ENCODE results near the gene PPP3CA. TPM values are rescaled to one million over a fixed set of nuclear protein-coding genes. Genes with fewer than 3 reads are reported as not detected.

PPP3CA gene
- total and polyA plus RNA-seq, 2 experiments from 2014 or later = 27.0 to 45.2 TPM

GRCh38 chr4:101237773-101238172 lies 109.6 kb downstream of the PPP3CA start:
- no peak overlapping the region for H3K27ac ChIP-seq (ENCODE audit: low read depth)
- no peak overlapping the region for H2AFZ ChIP-seq
- no peaks in the 10 kb centered on the region; the same call in 1 of the 2 replicates for H3K4me1 ChIP-seq (ENCODE audit: insufficient read depth)
- H3K4me3 ChIP-seq = no peak overlapping the region
- Mint-ChIP-seq H3K4me3 (no peak overlapping the region), H3K27me3 (ENCODE audit: insufficient read depth, low read depth, poor library complexity) (no peaks in the 10 kb centered on the region), H3K36me3 (ENCODE audit: low read depth) (no peaks in the 10 kb centered on the region), H3K9me3 (no peaks in the 10 kb centered on the region), H3K27ac (peak overlapping the region; percentile 66), H3K4me1 (peaks cover 46% of the 10 kb centered on the region)
- ATAC-seq (peak; percentile 36; the same call in 2 of the 3 replicates), DNase-seq (ENCODE audit: low spot score) (no peak)
- no peaks in the 10 kb centered on the region for H3K27me3 ChIP-seq (ENCODE audit: insufficient read depth)
- no peaks in the 10 kb centered on the region for H3K9me2 ChIP-seq (ENCODE audit: insufficient read depth)
- H3K79me2 ChIP-seq (replicated peaks; ENCODE audit: insufficient read depth) = peaks cover 49% of the 10 kb centered on the region
- no peaks in the 10 kb centered on the region for H3K36me3 ChIP-seq (ENCODE audit: insufficient read depth)
- no peak overlapping the region for H3K4me2 ChIP-seq
- no peaks in the 10 kb centered on the region for H4K20me1 ChIP-seq (replicated peaks; ENCODE audit: insufficient read depth)
- TF ChIP-seq, protein P1, sequence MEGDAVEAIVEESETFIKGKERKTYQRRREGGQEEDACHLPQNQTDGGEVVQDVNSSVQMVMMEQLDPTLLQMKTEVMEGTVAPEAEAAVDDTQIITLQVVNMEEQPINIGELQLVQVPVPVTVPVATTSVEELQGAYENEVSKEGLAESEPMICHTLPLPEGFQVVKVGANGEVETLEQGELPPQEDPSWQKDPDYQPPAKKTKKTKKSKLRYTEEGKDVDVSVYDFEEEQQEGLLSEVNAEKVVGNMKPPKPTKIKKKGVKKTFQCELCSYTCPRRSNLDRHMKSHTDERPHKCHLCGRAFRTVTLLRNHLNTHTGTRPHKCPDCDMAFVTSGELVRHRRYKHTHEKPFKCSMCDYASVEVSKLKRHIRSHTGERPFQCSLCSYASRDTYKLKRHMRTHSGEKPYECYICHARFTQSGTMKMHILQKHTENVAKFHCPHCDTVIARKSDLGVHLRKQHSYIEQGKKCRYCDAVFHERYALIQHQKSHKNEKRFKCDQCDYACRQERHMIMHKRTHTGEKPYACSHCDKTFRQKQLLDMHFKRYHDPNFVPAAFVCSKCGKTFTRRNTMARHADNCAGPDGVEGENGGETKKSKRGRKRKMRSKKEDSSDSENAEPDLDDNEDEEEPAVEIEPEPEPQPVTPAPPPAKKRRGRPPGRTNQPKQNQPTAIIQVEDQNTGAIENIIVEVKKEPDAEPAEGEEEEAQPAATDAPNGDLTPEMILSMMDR (conservative IDR thresholded peaks at IDR 0.05; ENCODE audit: low read depth in 2 of 2) = no peak
- H3F3A ChIP-seq (replicated peaks; ENCODE audit: low read depth) = no peaks in the 10 kb centered on the region

DNA sequence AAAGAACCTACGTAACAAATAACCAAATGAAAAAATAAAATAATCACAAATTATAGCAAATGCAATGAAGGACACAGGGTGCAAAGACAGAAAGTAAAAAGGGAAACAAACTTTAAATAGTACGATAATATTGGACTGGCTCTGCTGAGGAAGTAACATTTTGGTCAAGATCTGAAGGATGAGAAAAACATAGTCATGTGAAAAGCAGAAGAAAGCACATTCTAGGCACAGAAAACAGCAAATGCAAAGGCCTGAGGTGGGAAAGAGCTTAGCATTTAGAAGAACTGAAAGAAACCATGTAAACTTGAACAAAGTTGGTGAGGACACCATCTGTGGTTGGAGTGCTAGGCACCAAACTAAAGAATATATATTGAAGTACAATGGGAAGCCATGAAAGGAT lies 111.2 kb downstream of the PPP3CA start:
- peak overlapping the region; percentile 15 for H3K27ac Mint-ChIP-seq
- no peaks in the 10 kb centered on the region; the same call in 1 of the 2 replicates for H3K4me1 ChIP-seq (ENCODE audit: insufficient read depth)
- no peak overlapping the region for H2AFZ ChIP-seq
- H3F3A ChIP-seq (replicated peaks; ENCODE audit: low read depth) = no peaks in the 10 kb centered on the region
- H3K9me2 ChIP-seq (ENCODE audit: insufficient read depth) = no peaks in the 10 kb centered on the region
- H3K4me2 ChIP-seq = no peak overlapping the region
- DNase-seq (ENCODE audit: low spot score) (no peak), ATAC-seq (no peak)
- no peak overlapping the region for H3K27ac ChIP-seq (ENCODE audit: low read depth)
- no peaks in the 10 kb centered on the region for H3K9me3 Mint-ChIP-seq
- no peaks in the 10 kb centered on the region for H3K27me3 ChIP-seq (ENCODE audit: insufficient read depth)
- H3K4me3 ChIP-seq = no peak overlapping the region
- no peaks in the 10 kb centered on the region for H3K27me3 Mint-ChIP-seq (ENCODE audit: insufficient read depth, low read depth, poor library complexity)
- H3K36me3 ChIP-seq (ENCODE audit: insufficient read depth) = no peaks in the 10 kb centered on the region
- H3K36me3 Mint-ChIP-seq (ENCODE audit: low read depth) = no peaks in the 10 kb centered on the region
- peaks cover 56% of the 10 kb centered on the region for H3K4me1 Mint-ChIP-seq
- H3K79me2 ChIP-seq (replicated peaks; ENCODE audit: insufficient read depth) = peaks cover 50% of the 10 kb centered on the region
- H3K4me3 Mint-ChIP-seq = no peak overlapping the region
- no peaks in the 10 kb centered on the region for H4K20me1 ChIP-seq (replicated peaks; ENCODE audit: insufficient read depth)
- TF ChIP-seq, protein P1 (conservative IDR thresholded peaks at IDR 0.05; ENCODE audit: low read depth in 2 of 2) = no peak
- no peak for TF ChIP-seq POLR2AphosphoS5 (IDR thresholded peaks at IDR 0.05; ENCODE audit: low read depth)
- TF ChIP-seq, protein P2, sequence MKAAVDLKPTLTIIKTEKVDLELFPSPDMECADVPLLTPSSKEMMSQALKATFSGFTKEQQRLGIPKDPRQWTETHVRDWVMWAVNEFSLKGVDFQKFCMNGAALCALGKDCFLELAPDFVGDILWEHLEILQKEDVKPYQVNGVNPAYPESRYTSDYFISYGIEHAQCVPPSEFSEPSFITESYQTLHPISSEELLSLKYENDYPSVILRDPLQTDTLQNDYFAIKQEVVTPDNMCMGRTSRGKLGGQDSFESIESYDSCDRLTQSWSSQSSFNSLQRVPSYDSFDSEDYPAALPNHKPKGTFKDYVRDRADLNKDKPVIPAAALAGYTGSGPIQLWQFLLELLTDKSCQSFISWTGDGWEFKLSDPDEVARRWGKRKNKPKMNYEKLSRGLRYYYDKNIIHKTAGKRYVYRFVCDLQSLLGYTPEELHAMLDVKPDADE (IDR thresholded peaks at IDR 0.05) = no peak
- TF ChIP-seq ZNF462 (CRISPR knock-in tag; IDR thresholded peaks at IDR 0.05) = no peak
- no peak for TF ChIP-seq REST (IDR thresholded peaks at IDR 0.05; ENCODE audit: unreplicated experiment)
- no peak for TF ChIP-seq NANOG (IDR thresholded peaks at IDR 0.05; ENCODE audit: borderline replicate concordance)
